Activated CD4-positive, alpha-beta T cell treated with anti-CD3 and anti-CD28 coated beads for 24 hours (primary cell): ENCODE results near the gene PHACTR3.

Experiments
- DNase-seq, 2 donors: peaks; one replicate each; pipeline ENCODE4 v3.0.0-alpha.2; 2020; ENCODE audit warnings: low read depth in 2 of 2

The PHACTR3 gene

DNA sequence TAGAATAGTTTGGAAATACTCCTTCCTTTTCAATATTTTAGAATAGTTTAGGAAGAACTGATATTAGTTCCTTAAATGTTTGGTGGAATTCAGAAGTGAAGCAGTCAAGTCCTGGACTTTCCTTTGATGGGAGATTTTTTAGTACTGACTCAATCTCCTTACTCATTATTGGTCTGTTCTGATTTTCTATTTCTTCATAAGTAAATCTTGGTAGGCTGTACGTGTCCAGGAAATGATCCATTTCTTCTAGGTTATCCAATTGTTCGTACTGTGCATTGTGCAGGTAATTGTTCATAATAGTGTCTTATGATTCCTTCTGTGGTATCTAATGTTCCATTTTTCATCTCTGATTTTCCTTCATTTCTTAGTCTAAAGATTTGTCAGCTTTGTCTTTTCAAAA, 190.2 kb downstream of the PHACTR3 start:
- no peak for DNase-seq

DNA sequence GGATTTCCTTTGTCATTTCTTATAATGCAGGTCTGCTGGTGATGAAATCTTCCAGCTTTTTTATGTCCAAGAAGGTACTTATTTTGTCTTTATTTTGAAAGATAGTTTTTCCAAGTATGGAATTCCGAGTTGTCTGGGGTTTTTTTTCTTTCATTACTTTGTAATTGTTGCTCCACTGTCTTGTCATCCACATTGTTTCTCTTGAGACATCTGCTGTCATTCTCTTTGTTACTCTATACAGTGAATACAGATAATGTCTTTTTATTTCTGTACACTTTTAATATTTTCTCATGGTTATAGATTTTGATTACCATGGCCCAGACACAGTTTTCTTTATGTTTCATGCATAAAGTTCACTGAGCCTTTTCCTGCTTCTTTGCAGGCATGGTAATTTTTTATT, 196.0 kb downstream of the PHACTR3 start:
- DNase-seq = no peak

DNA sequence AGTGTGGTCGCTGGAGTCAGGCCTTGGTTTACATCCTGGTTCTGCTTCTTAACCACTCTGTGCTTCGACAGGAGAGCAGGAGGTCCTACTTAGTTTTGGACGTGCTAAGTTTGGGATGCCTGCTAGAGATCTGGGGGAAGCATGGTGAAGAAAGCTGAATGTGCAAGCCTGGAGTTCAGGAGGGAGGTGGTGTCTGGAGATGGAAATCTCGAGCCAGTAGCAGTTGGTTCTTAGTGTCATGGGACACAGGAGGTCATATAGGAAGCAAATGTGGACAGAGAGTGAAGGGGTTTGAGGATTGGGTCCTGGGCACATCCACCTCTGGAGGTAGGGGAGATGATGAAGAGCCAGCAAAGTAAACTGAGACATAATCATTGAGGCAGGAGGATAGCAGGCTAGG, 197.7 kb downstream of the PHACTR3 start:
- DNase-seq = no peak

DNA sequence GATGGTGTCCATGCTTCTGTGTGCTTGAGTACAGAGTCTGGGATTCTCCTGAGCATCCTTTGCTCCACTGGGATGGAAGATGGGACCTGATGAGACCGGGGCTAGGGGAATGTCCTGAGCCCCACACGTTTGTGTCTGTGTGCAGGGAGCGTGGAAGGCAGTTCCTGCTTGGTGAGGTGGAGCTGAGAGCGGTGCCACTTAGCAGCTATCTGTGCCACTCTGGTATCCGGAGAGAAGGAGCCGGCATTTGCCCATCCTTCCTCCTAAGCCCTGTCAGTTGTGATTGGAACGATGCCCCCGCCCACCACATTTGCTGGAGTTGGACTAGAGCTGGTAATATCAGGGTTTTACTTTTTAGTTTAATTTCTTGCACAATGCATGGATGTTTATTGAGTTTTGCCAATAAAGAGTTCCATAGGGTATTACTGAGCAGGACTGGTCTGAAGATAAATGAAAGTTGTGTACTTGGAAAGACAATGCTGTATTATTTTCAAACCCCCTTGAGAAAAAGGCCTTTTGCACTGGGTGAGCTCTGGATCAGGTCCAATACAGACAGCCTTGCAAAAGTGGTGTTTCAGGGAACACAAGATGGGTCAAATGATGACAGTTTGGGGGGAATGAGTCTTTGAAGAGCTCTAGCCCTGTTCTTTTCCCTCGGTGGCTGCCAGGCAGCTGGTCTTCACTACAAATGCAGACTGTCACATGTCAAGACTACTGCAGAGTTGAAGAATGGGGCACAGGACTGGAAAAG, 198.3 kb downstream of the PHACTR3 start:
- no peak for DNase-seq

DNA sequence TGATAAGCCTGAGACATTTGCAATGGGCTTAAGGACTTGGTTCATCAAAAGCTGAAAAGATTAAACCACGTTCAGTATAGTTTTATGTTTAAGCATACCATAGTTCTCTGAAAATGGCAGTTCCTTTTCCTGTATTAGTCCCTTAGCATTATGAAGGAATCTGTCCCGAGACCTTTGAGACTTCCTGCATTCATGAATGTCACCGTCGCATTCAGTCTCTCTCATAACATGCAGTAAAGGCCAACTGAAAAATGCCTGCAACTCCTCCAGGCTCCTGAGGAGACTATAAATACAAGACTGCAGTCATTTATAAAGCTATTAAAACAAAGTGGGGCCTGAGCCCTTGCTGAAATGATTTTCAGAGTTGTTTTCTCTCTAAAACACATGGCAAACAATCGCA, 200.0 kb downstream of the PHACTR3 start:
- no peak for DNase-seq

DNA sequence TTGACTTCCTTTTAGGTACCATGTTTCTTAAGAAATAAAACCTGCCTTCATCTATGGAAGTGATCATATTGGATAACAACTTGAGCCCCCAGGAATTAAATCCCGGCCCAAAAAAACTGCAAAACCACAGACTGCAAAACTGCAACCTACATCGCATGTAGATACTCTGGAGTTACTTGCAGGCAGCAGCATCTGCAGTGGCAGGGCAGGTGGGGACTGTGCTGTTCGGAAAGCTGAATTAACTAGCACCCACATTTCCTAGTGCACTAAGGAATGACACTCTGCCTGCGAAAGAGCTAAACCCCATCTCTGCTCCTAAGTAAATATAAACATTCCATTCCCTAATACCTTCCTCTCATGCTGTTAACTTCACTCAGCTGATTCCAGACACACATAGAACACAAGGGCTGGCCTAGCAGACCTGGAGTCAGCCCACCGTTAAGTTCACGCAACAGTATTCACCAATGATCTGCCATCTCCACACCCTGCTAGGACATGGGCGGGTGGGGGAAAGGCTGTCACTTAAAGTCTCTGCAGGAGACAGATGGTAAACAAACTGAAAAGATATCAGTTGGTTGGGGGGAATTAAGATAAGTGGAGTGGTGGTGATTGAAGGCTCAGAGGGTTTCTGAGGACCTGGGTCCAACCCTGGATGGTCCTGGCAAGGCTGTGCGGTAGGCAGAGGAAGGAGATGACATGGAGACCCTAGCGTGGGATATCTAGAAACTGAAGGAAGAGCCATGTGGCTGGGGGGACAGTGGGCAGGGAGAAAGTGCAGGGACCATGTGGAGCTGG, 200.7 kb downstream of the PHACTR3 start:
- no peak for DNase-seq

DNA sequence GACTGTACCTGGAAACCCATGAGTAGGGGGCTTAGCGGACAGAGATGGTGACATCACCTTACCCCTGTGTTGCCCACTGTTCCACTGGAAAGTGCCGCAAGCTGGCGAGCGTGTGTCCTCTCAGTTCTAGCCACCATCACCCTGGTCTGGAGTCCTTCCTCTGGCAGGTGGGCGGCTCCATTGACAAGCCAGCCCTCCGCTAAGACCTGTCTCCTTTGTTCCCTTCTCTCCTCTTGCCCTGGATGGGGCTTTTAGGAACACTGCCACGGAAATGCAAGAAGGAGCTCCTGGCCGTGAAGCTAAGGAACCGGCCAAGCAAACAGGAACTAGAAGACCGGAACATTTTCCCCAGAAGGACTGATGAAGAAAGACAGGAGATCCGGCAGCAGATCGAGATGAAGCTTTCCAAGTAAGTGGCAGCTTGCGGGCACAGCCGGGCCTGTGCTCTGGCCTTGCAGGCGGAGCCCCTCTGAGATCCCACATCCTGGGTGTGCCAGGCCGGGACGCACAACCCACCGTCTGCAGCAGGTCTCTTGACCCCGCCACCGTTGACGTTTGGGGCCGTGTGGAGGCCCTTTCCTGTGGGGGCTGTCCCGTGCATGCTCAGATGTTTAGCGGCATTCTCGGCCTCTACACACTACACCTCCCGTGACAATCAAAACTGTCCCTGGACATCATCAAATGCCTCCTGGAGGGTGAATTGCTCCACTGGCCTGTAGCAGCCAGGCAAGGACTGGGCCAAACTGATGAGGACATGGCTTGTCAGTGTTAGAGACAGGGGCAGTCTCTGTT, 201.6 kb downstream of the PHACTR3 start:
- no peak for DNase-seq

DNA sequence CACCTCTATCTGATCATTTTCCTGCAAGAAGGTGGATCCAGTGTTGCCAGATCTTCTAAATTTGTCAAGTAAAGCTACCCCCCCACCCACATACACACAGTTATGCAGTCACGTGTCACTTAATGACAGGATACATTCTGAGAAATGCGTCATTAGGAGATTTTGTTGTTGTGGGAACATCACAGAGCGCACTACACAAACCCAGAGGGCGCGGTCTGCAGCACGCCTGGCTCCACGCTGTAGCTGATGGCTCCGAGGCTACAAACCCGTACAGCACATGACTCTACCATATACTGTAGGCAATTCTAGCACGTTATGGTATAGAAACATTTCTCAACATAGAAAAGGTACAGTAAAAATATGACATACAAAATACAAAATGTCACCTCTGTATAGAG, 202.2 kb downstream of the PHACTR3 start:
- DNase-seq = no peak

DNA sequence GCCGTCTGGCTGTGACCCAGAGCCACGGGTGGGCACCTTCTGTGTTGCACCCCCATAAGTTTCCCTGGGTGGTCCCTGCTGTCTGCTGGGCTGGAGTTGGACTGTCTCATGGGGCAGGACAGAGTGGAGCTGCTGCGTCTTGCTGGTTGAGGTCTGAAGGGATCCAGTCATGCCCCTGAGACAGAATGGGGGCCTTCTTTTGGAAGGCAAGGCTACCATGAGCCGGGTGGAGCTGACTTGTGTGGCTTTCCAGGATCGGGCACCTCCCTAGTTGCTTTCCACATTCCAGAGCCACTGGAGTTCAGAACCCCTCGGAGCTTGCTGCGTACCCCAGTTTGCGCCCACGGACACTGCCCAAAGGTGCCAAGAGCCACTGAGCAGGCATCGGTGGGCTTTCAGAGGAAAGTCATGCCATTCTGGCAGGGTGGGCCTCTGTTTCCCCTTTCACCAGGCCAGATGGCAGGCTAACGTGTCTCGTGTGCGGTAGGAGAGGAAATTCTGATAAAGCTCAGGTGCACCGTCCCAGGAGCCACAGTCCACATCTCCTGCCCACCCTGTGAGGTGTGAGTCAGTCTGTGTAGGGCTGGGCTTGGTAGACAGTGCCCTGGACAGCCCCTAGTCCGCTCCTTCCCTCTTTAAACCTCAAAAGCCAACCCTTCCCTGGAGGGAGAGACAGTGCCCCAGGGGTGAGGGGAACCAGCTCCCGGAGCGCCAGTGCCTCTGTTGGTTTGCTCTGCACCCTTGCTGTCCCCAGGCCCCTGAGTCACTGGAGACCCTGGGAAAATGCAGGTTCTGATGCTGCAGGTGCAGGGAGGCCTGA, 203.8 kb downstream of the PHACTR3 start:
- DNase-seq = no peak

DNA sequence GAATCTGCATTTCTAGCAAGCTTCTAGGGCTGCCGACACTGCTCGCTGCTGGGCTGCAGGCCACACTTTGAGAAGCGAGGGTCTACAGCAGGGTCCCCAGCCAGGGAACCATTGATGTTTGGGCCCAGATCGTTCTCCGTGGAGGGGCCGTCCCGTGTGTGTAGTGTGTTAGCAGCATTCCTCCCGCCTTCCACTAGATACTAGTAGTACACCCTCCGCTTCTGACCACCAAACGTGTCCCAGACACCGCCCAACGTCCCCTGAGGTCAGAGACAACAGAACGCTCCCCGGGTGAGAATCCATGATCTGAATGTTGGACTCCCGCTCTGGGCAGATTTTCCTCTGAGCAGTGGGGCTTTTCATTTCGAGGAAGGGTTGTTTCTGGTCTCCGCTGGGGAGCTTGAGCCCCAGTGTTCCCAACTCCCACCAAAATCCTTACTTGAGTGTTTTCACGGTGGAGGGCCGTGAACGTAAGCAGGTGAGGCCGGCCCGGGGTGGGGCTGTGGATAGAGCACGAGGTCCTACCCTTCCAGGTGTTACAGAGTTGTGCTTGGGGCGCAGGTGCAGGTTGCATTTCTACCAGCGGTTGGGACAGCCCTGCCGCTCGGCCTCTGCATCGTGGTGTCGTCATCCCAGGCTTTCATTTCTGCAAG, 204.5 kb downstream of the PHACTR3 start:
- DNase-seq = no peak

DNA sequence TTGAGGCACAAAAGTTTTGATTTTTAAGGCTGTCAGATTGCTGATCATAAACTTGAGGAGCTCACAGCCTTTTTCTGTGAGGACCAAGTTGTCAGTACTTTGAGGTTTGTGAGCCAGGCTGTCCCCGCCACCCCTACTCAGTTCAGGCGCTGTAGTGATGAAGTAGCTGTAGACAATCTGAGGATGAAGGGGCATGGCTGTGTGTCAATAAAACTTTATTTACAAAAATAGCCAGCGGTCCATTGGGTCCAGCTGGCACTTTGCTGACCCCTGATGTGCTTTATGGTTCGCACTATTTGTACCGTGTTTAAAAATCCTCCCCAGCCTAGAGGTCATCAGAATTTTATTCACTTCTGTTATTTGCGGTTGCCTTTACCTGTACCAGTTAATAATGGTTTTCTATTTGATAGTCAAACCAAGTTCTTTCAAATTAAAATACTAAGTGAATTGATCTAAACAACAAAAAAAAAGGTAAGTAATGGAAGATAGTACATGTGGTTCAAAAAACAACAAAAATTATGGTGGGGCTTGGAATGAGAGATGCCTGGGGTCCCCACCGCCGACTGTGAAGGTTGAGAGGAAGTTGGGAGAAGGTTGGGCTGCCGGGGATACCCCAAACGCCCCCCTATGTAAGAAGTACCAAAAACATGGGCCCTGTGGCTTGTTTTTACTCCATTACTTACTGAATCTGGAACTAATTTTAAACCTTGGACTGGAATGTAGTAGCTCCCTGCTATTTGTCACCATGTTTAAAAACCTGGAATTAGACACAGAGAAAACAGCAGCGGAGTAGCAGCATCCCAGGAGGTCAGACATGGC, 205.5 kb downstream of the PHACTR3 start:
- no peak for DNase-seq

DNA sequence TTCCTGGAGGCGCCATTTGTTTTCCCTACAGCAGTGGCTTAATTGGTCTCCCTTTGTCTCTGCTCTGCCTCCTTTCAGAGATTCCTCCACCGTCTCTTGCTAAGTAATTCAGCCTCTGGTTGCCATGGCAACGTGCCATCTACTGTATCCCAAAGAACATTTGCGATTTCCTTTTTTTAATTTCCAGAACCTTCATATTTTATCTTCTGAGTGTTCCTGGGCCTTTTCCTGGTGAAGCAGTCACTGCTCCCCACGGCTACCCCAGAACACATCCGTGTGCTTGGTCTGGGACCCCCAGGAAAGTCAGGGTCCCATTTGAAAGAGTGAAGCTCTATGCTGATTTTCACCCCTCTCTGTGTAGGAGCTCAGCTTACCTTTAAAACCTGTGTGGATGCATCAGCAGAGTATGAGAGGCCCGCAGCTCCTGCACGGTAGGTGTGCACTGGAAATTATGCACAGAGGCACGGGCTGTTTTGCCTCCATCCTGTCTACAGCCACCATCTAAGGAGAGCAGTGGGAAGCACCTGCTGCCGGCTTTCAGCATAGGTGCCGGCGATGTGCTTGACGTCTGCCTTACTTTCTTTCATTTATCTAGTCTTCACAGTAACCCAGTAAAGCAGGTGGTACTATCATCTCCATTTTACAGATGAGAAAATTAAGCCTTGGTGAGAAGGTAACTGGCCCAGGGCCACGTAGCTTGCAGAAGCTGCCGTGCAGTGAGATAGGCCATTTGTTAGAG, 206.3 kb downstream of the PHACTR3 start:
- DNase-seq = no peak

DNA sequence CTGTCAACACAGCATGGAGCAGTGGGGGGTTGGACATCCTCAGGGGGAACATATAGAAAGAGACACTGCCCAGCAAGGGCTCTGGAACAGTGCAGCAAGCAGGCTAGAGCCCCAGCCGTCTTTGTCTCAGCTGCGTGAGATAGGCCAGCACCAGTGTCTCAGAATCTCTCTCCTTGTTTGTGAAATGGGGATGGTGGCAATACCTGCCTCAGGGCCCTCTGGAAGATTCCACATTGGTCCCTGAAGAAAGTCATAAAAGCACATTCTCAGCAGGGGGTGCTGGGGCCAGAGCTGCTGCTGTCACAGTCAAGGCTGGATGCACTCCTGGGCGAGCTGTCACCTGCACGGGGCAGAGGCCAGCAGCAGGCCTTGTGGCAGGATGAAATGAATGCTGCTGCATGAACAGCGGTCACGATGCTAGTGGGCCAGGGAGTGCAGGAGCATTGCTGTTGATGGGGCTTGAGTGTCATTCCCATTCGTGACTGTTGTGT, 207.4 kb downstream of the PHACTR3 start:
- DNase-seq = no peak

DNA sequence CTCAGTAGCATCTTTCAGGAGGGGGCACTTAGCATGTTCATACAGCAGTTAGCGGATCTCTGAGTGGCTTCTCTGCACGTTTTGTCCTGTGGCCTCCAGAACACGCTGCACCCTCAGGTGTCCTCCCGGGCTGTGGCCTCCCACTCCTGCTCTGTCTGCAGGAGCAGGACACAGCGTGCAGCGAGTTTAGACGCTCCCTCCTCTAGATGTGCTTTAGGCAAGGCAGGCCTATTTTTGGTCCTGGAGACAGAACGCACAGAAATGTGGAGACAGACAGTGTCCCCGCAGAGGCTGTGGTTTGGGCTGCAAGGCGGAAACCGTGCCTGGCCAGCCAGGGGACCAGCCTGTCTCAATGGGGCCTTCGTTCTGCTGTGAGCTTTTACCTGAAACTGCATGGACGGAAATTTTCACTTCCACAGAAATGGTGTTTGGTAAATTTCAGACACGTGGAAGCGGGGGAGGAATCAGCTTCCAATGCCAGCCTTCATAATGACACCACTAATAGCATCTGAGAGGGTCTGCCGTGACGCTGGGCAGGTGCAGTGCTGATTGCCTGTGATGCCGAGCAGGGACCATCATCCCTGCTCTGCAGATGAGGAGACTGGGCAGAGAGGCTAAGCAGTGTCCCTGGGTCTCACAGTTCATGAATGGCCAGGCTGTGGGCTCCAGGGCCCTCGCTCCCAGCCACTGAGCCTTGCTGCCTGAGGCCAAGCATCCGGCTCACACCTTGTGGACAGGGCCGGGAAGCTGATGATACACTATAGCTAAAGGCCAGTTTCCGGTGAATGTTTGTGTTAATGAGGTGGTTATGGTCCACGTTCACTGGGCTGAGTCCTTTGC, 208.2 kb downstream of the PHACTR3 start:
- DNase-seq = no peak

DNA sequence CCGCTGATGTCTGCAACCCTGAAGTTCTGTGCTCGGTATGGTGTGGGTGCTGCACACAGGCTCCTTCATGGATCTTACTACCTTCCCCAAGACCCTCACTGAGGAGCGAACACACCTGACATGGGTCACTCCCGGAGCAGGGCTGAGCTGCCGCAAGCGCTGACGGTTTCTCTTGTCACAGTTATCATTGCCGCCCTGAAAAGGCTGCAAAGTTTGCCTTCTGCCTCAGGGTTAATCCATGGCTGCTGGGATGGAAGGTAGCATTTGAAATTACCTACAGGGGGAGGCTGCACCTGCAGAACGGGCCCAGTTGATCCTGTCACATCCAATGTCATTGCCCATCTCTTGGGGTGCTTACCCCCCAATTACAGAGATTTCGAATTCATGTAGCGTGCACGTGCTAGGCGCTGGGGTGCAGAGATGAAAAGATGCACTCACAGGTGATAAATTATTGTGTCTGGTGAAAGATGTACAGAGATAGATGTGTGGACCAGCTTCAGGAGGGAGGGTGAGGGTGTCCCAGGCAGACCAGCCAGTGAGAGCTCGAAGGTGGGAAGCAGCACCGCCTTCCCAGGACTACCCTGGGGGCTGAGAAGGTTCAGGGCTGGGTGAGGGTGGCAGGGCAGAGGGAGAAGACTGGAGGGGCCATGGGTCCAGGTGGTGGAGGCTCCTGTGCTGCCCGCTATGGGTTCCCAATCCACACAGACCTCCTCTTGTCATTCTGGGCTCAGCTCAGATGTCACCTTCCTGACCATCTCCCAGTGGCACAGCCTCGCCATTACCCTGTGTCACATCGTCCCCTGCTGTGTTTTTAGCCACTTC, 209.0 kb downstream of the PHACTR3 start:
- DNase-seq = no peak

DNA sequence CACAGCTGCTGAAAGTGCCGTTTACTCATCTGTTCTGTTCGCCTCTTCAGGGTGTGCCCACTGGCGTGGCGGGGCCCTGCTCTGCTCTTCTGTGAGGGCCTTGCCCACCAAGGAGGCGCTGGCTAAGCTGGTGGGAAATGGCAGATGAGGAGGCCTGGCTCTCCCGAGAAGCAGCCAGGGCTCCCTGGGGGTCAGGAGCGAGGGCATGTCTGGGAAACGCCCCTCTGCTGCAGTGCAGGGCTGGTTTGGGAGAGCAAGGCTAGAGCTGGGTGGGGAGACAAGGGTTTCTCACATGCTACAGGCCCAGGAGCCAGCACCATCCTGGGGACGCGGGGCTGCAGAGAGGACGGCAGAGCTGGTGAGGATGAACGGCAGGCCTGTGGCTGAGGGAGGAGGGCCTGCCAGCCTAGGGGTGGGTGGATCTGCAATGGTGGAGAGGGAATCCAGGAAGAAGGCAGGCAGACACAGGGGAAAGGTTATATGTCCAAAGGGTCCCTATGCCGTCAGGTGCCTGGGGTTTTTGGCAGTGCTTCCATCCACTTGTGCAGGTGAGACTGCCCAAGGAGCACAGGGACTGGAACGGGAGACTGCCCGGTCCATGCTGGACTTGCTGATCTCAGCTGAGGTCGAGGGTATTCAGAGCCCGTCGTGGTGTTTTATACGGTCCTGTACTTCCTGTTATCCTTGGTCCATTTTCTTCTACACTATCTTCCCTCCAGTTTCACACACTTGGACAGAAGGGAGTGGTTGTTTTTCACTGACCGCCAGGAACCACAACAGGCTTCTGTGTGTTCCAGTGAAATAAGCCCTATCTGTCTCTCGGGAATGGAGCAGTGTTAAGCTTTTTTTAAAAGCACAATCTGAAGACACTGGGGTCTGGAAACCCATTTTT, 209.9 kb downstream of the PHACTR3 start:
- DNase-seq = no peak
